OCI-LY7 (cell line): Measurements from ENCODE around the gene SOCS7. TPM values are rescaled to one million over a fixed set of nuclear protein-coding genes. Genes with fewer than 3 reads are reported as not detected.

Experiments used
- BruUV-seq: library from RNA; stranded (reverse); fragments of 400-500 nt; replicated peaks from 2 replicates; lab custom pipeline; 2021; lab: Mats Ljungman, UMichigan
- CTCF ChIA-PET: fragments of 300-600 bp; sonication (Branson Sonifier 250); formaldehyde crosslinking; loops from one replicate; lab custom pipeline; 2022; ENCODE audit warnings: antibody characterized with exemption; ENCODE audit not compliant: unreplicated experiment; lab: Charles Lee
- POLR2A ChIA-PET: fragments of 300-600 bp; sonication (Branson Sonifier 250); formaldehyde crosslinking; loops from one replicate; lab custom pipeline; 2022; ENCODE audit warnings: antibody characterized with exemption; lab: Charles Lee
- DNase-seq: peaks from one replicate; pipeline ENCODE4 v3.0.0-alpha.2; 2015; ENCODE audit warnings: low spot score
- H2AFZ ChIP-seq: fragments of 200-600 bp; sonication (generic), shearing (Covaris generic); 2 replicates; pipeline ENCODE4 v1.6.1; 2014; ENCODE audit warnings: mild to moderate bottlenecking, antibody characterized with exemption, low read length, moderate library complexity
- H3K27ac ChIP-seq: fragments of 200-600 bp; sonication (generic); 2 replicates; pipeline ENCODE4 v1.5.1; 2014; ENCODE audit warnings: mixed run types, low read depth, mild to moderate bottlenecking, moderate library complexity, low read length, inconsistent platforms; ENCODE audit not compliant: poor library complexity, severe bottlenecking
- H3K36me3 ChIP-seq: fragments of 200-600 bp; sonication (generic); 2 replicates; pipeline ENCODE4 v1.6.1; 2014; ENCODE audit warnings: mild to moderate bottlenecking, antibody characterized with exemption, low read length, moderate library complexity, mixed read lengths; ENCODE audit not compliant: insufficient read depth
- H3K4me1 ChIP-seq: fragments of 200-600 bp; sonication (generic); 2 replicates; pipeline ENCODE4 v1.5.1; 2014; ENCODE audit warnings: mild to moderate bottlenecking, low read length; ENCODE audit not compliant: insufficient read depth, poor library complexity, severe bottlenecking
- H3K4me2 ChIP-seq: fragments of 200-600 bp; sonication (generic); 2 replicates; pipeline ENCODE4 v1.6.1; 2014; ENCODE audit warnings: mild to moderate bottlenecking, low read length
- H3K4me3 ChIP-seq: fragments of 200-600 bp; sonication (generic); 2 replicates; pipeline ENCODE4 v1.5.1; 2014; ENCODE audit warnings: mild to moderate bottlenecking, low read depth, low read length; ENCODE audit not compliant: poor library complexity, severe bottlenecking
- H3K79me2 ChIP-seq: fragments of 200-600 bp; sonication (generic); 2 replicates; pipeline ENCODE4 v1.6.1; 2016; ENCODE audit warnings: low read depth, mild to moderate bottlenecking, low read length, moderate library complexity, mixed read lengths; ENCODE audit not compliant: insufficient read depth
- H3K9me2 ChIP-seq: fragments of 200-600 bp; sonication (generic); 2 replicates; pipeline ENCODE4 v1.6.1; 2016; ENCODE audit warnings: mild to moderate bottlenecking, low read length, mixed read lengths; ENCODE audit not compliant: insufficient read depth
- H3K9me3 ChIP-seq: fragments of 200-600 bp; sonication (generic); 2 replicates; pipeline ENCODE4 v1.6.1; 2014; ENCODE audit warnings: mild to moderate bottlenecking, mixed run types, low read length, mixed read lengths
- H4K20me1 ChIP-seq: fragments of 200-600 bp; sonication (generic); 2 replicates; pipeline ENCODE4 v1.6.1; 2014; ENCODE audit warnings: mild to moderate bottlenecking, antibody characterized with exemption, low read length, moderate library complexity, mixed read lengths; ENCODE audit not compliant: insufficient read depth
- CTCF ChIP-seq: fragments of 200-600 bp; sonication (generic); conservative IDR thresholded peaks from 2 replicates; pipeline ENCODE4 v1.5.1; 2014; ENCODE audit warnings: mild to moderate bottlenecking, antibody characterized with exemption, low read length, moderate library complexity, mixed read lengths
- EZH2phosphoT487 ChIP-seq: fragments of 200-600 bp; sonication (generic); IDR thresholded peaks from 2 replicates; pipeline ENCODE4 v1.6.1; 2018; ENCODE audit warnings: low read depth, borderline replicate concordance, mild to moderate bottlenecking, mixed run types, antibody characterized with exemption, low read length, moderate library complexity, mixed read lengths
- intact Hi-C: fragments of 100-400 bp; cut with micrococcal nuclease; formaldehyde crosslinking; loops from one replicate; pipeline ENCODE4 v1.10.0; 2022; ENCODE audit not compliant: unreplicated experiment
- total RNA-seq, 2 experiments: library from RNA; depleted of rRNA in 1 of 2; stranded (reverse); fragments of >200 nt in 1 of 2; shearing (Covaris generic) in 1 of 2; gene quantifications; 2 replicates each; pipeline ENCODE4 v1.2.3, GENCODE V29; 2014 to 2022

Gene SOCS7
- total RNA-seq, 2 experiments from 2014 or later: 36.1 to 39.1 TPM

GRCh38 chr17:38430316-38430715 is 78.7 kb downstream of the SOCS7 start:
- H2AFZ ChIP-seq: no peak overlapping the region
- intact Hi-C loops: no loop called here
- peaks cover 27% of the 10 kb centered on the region for H3K4me1 ChIP-seq
- no peaks in the 10 kb centered on the region for H3K79me2 ChIP-seq
- ChIA-PET POLR2A (no interaction called here), CTCF (no interaction called here)
- DNase-seq: no peak
- TF ChIP-seq CTCF: no peak
- TF ChIP-seq EZH2phosphoT487: no peak
- H3K4me3 ChIP-seq: no peak overlapping the region
- no peaks in the 10 kb centered on the region for H3K9me2 ChIP-seq
- H3K4me2 ChIP-seq: no peak overlapping the region
- no peaks in the 10 kb centered on the region for H3K9me3 ChIP-seq
- H4K20me1 ChIP-seq: no peaks in the 10 kb centered on the region
- H3K36me3 ChIP-seq: no peaks in the 10 kb centered on the region
- BruUV-seq: no TSS peak
- H3K27ac ChIP-seq: no peak overlapping the region

DNA sequence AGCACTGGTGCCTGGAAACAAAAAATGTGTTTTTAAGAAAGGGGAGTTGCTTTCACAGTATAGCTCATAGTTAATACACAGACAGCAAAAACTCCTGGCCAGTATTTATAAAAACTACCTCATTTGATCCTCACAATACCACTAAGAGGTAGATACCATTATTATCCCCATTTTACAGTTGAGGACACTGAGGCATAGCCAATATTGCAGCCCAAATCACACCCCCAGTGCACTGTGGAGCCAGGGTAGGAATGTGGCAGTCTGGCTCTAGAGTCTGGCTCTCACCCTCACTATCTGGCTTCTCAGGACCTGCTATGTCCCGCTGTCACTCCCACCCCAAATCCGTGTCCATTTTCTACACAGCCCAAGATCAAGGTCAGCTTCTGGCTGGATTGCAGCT is 79.2 kb downstream of the SOCS7 start:
- Histone ChIP-seq H3K79me2 (no peaks in the 10 kb centered on the region), H3K27ac (no peak overlapping the region), H3K9me3 (no peaks in the 10 kb centered on the region), H3K4me1 (peaks cover 27% of the 10 kb centered on the region), H3K9me2 (no peaks in the 10 kb centered on the region), H3K4me3 (no peak overlapping the region), H4K20me1 (no peaks in the 10 kb centered on the region), H3K4me2 (no peak overlapping the region), H2AFZ (no peak overlapping the region), H3K36me3 (no peaks in the 10 kb centered on the region)
- ChIA-PET POLR2A (no interaction called here), CTCF (no interaction called here)
- DNase-seq: no peak
- no TSS peak for BruUV-seq
- intact Hi-C loops: no loop called here
- TF ChIP-seq CTCF (no peak), EZH2phosphoT487 (no peak)

DNA sequence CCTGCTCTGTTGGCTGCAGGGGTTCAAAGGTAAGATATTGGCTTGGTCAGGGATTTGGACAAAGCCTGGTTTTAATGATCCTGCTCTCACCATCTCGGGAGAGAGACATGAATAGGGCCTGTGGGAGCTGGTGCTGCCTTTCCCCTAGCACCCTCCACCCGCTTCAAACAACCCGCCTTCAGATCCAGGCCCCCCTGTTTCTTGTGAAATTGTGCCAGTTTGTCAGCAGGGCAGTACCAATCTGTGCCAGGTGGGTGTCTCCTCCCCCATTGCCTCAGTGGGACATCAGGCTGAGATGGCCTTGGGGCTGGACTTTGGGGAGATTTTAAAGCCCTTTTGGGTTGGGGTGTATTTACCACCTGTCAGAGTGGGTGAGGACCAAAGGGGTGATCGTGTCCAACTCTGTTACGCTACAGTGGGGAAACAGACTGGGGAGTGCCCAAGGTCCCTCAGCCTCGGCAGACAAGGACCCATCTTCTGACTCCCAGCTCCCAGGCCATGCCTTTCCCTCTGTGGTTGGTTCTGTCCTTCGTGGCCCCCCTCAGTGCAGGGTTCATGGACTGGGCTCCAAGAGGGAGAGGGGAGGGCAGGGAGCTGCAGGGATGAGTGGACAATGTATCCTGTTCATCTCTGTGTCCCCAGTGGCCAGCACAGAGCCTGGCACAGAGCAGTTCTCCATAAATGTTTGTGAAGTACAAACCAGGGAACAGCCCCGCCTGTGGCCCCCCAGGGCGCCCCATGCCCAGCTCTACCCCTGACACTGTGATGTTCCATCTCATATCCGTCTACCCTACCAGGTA is 79.9 kb downstream of the SOCS7 start:
- H3K4me3 ChIP-seq: no peak overlapping the region
- no peaks in the 10 kb centered on the region for H3K9me3 ChIP-seq
- no peaks in the 10 kb centered on the region for H4K20me1 ChIP-seq
- BruUV-seq: no TSS peak
- ChIA-PET CTCF (no interaction called here), POLR2A (no interaction called here)
- H3K4me2 ChIP-seq: no peak overlapping the region
- intact Hi-C loops: no loop called here
- peaks cover 27% of the 10 kb centered on the region for H3K4me1 ChIP-seq
- no peaks in the 10 kb centered on the region for H3K9me2 ChIP-seq
- no peak overlapping the region for H2AFZ ChIP-seq
- H3K27ac ChIP-seq: no peak overlapping the region
- TF ChIP-seq EZH2phosphoT487 (no peak), CTCF (no peak)
- H3K36me3 ChIP-seq: no peaks in the 10 kb centered on the region
- H3K79me2 ChIP-seq: no peaks in the 10 kb centered on the region
- DNase-seq: no peak
